Left forelimb (tissue), 1 donor: ENCODE data around the gene FMNL2.
"Not testable (repeated sequence)": the region's sequence is repeated elsewhere in the genome, so short reads cannot be mapped to it uniquely, and the experiment has no call there.

Experiments
- DNase-seq: peaks from one replicate; pipeline ENCODE4 v3.0.0-alpha.2; 2018; ENCODE audit warnings: low spot score

The FMNL2 gene

DNA sequence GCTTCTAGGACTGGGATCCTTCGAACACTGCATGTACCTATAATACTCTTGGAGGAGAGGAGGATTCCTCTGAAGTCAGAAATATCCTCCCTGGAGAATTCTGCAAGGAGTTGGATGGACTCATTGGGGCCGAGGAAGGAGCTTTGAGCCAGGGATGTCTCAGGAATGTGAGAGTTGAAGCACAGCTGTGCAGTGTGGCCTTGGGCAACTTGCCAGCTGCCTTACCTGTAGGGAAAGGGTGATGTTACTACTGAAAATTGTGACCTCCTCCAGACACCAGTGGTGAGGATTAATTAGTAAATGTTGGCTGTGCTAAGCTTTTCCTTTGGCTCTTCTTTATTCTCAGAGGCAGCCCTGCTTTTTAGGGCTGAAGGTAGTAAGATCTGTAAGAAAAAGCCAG, 41.4 kb downstream of the FMNL2 start:
- no peak for DNase-seq

- DNase-seq, result no peak
Observed at GRCh38 chr2:152376968-152377367, 42.0 kb downstream of the FMNL2 start.

DNA sequence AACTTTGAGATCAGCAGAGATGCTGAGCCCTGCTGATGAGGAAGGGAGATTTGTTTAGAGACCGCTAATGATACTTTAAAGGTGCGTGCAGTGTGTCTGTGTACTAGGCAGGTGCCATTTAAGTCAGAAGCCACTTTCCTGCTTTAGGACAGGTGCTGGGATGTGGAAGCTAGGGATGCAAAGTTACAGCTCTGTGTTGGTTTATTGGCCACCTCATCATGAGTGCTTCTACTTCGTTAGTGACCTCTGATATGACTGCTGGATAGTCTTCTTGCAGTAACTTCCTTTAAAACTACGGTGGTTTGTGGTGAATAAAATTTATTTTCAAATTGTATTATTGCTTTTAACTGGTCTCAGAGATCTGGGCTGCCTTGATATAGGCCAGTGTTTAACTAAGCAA, 44.1 kb downstream of the FMNL2 start:
- DNase-seq, result no peak

GRCh38 chr2:152380261-152381055, 45.5 kb downstream of the FMNL2 start:
- DNase-seq, result no peak

DNA sequence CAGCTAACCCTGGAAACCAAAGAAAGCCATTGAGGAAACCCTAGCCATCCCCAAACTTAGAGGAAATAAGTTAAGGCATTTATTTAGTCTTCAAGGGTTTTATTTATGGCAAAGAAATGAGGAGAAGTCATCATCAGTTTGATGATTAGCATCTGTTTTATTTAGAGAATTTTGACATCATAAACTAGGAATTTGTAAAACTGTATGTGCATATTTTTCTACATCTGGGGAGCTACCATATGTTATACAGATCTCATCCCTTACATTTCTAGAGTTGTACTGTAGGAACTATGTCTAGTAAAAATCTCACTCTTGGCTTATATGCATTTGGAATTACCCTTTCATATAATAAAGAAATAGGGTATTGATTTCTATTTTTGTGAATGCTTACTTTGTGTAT, 48.7 kb downstream of the FMNL2 start:
- DNase-seq, result no peak

DNA sequence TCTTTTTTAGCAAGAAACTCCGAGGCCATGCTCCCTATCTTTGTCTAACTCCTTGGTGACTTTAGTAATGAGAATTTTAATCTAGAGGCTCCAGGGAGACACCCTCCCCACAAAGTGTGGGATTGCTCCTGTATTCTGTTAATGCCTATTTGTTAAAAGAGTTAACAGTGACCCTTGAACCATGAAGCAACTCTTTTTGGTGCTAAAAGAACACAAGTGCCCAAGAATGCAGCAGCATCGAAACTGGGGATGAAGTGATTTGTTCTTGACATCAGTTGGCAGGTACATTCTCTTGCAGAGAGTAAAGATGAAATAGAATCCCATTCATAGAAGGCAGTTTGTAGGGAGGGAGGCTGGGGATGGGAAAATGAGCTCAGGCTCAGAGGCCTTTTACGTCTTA, 50.0 kb downstream of the FMNL2 start:
- DNase-seq, result no peak

GRCh38 chr2:152385650-152386049, 50.7 kb downstream of the FMNL2 start:
- no peak for DNase-seq

- DNase-seq, result no peak
Observed at GRCh38 chr2:152386266-152386665, 51.3 kb downstream of the FMNL2 start.

- no peak for DNase-seq
Observed at GRCh38 chr2:152387041-152387440, 52.1 kb downstream of the FMNL2 start.

GRCh38 chr2:152388269-152388668, 53.3 kb downstream of the FMNL2 start:
- not testable (repeated sequence) for DNase-seq

GRCh38 chr2:152389483-152389882, 54.5 kb downstream of the FMNL2 start:
- no peak for DNase-seq

GRCh38 chr2:152390837-152391236, 55.9 kb downstream of the FMNL2 start:
- DNase-seq, result no peak

- DNase-seq, result no peak
Observed at GRCh38 chr2:152391318-152391717, 56.3 kb downstream of the FMNL2 start.

DNA sequence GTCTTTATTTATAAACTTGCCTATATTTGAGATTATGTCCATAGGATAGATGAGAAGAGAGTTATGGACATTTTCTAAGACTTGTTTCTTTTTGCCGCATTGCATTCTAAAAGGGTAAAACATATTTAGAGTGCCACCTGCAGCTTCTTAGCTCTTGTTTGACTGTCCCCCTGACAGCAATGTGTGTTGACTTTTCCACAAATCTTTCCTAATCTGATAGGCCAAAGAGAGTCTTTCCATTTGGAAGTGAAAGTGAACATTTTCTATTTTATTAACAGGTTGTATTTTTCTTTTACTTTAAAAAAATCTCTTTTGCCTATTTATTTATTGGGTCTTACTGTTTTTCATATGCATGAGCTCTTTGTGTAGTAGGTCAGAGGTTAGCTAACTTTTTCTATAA, 58.4 kb downstream of the FMNL2 start:
- no peak for DNase-seq

DNA sequence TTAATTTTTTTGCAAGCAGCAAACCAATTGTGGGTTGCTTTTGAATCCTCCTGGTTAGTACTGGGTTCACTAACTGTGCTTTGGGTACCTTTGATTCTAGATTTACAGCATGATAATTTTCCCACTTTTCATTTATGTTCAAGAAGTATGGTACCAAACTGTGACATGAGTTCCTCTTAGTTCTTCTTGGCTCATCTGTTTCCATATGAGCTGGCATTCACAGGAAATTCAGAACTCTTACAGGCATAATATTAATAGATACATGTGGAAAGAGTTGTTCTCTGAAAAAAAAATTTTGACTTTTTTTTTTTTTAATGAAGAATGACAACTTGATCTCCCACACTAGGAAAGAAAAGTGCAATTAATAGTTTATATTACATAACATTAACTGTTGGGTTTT, 59.4 kb downstream of the FMNL2 start:
- no peak for DNase-seq

DNA sequence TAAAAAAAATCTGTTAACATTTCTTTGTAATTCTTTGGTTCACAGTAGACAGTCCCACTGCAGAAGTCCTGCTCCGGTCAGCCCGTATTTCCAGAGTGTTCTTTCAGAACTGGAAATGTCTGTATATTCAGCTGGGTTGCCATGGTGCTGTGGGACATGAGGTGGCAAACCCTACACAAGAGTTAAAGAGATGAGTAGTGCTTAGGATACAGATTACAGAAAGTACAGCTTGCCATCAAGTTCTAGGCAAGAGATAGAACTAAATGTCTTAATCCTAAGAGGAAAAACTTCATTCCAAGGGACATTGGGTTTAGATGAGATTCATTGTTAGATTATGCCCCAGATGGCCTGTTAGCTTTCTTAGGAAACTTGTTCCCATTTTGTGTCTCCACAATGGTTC, 60.1 kb downstream of the FMNL2 start:
- no peak for DNase-seq

DNA sequence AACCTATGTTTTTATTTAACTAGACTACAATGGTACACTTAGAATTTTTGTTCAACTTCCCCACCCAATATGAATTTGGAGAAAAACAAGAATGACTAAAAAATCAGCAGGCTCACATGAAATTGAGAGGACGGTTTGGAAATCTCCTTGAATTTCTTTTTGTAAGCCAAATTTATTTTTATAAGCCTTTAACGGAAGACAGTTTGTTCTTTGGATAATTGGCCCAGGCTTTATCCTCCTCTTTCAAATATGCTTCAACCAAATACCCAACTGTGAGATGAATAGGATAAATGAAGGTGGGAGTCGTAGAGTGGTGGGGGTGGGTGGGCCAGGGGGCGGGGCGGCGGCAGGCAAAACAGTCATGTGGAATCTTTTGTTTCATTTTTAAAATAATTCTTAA, 60.6 kb downstream of the FMNL2 start:
- no peak for DNase-seq

- no peak for DNase-seq
Observed at GRCh38 chr2:152396051-152396511, 61.1 kb downstream of the FMNL2 start.

- no peak for DNase-seq
Observed at GRCh38 chr2:152396763-152397162, 61.8 kb downstream of the FMNL2 start.

DNA sequence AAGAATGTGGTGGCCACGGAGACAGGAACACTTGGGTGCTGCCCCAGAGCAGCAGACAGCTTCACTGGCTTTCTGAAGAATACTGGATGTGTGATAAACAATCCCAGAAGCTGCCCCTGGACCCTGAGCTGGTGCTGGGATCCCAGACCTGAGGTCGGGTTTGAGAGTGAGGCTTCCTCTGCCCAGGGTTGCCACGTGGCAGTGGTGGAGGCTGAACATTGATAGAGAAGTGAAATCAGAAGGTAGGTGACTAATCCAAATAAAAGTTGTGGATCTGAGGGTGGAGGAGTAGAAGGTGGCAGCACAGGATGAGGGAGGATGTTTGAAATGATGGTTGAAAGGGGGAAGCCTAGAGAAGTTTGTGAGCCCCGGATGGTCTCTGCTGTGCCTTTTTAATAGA, 64.0 kb downstream of the FMNL2 start:
- no peak for DNase-seq

DNA sequence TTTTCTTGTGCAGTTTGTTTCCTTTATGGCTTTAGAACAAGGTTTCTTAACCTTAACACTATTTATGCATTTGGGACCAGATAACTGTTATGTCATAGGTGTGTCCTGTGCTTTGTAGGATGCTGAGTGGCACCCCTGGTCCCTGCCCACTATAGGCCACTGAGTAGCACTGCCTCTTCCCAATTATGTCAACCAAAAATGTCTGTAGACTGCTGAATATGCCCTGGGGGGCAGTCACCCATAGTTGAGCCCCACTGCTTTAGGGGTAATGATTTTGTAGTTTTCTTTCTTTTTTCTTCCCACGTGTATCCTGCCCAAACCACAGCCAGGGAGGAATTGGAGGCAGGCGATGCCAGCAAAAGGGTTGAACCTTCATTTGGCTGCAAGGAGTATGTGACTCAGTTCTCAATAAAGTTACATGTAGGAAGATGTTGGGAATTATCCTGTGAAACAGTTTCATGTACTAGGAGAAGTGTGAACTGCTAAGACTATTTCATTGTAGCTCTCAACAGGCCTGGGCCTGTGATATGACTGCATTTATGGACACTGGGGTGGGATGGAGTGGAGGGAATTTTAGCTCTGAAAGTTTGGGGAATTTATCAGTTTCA, 65.7 kb downstream of the FMNL2 start:
- DNase-seq, result no peak

DNA sequence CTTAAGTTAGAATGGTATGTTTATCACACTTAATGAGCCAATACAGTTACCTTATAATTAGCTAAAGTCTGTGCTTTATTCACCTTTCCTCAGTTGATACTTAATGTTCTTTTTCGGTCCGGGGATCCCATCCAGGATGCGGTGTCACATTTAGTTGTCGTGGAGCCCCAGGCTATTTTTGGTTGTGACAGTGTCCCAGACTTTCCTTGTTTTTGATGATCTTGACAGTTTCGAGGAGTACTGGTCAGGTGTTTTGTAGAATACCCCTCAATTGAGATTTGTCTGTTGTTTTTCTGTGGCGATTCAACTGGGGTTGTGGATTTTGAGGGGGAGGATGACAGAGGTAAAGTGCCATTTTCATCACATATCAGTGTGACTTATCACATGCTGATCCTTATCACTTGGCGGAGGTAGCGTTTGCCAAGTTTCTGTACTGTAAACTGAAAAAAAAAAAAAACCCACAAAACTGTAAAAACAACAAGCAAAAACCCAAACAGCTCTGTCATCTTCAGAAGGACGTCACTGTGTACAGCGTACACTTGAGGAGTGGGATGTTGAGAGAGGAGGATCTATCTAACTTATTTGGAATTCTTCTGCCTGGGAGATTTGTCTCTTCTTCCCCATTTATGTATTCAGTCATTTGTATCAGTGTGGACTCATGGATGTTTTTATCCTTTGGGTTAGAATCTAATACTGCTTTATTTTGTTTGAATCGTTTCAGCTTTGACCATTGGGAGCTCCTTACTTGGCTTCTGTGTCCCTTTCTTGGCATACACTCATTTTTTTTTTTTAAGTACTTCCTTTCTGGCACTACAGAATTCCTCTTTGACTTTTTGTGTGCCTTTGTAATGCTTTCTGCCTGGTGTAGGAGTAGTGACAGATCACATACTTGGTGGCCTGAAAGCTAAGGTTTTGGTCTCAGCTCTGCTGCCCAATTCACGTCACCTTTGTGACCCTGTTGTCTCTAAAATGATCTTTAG, 68.1 kb downstream of the FMNL2 start:
- DNase-seq, result no peak
